SK-N-SH treated with all-trans-retinoic acid at 6 μM for 48 hours (cell line): ENCODE data around the gene SRGAP1.

ENCODE experiments used
- TF ChIP-seq, protein P1 (sequence below): fragments of 250-450 bp; sonication (Bioruptor Pico); IDR thresholded peaks from 2 replicates; pipeline ENCODE4 v1.5.0; 2020; ENCODE audit warnings: mild to moderate bottlenecking, moderate library complexity
- TF ChIP-seq, protein P2 (sequence below): fragments of 250-450 bp; sonication (Bioruptor Pico); IDR thresholded peaks from 2 replicates; pipeline ENCODE4 v1.8.0; 2020; ENCODE audit warnings: mild to moderate bottlenecking, moderate library complexity, borderline replicate concordance

DNA sequence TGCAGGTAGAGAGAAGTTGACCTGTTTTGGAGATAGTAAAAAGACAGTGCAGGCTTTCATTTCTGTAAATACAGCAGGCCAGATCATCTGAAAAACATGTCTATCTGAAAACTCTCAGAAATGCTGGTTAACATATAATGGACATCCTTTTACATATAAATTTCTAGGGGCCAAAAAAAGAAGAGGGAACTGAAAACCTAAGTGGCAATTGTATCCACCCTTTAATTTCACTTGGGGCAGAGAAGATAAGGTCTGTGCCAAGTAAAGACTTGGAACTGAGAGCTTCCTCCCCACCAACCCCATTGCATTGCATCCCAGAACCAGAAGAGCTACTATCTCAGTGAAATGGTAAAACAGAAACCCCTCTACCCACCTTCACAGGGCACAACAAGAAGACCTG lies 141.0 kb downstream of the SRGAP1 start:
- TF ChIP-seq, protein P1, sequence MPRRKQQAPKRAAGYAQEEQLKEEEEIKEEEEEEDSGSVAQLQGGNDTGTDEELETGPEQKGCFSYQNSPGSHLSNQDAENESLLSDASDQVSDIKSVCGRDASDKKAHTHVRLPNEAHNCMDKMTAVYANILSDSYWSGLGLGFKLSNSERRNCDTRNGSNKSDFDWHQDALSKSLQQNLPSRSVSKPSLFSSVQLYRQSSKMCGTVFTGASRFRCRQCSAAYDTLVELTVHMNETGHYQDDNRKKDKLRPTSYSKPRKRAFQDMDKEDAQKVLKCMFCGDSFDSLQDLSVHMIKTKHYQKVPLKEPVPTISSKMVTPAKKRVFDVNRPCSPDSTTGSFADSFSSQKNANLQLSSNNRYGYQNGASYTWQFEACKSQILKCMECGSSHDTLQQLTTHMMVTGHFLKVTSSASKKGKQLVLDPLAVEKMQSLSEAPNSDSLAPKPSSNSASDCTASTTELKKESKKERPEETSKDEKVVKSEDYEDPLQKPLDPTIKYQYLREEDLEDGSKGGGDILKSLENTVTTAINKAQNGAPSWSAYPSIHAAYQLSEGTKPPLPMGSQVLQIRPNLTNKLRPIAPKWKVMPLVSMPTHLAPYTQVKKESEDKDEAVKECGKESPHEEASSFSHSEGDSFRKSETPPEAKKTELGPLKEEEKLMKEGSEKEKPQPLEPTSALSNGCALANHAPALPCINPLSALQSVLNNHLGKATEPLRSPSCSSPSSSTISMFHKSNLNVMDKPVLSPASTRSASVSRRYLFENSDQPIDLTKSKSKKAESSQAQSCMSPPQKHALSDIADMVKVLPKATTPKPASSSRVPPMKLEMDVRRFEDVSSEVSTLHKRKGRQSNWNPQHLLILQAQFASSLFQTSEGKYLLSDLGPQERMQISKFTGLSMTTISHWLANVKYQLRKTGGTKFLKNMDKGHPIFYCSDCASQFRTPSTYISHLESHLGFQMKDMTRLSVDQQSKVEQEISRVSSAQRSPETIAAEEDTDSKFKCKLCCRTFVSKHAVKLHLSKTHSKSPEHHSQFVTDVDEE (CRISPR knock-in tag): no peak
- TF ChIP-seq, protein P2, sequence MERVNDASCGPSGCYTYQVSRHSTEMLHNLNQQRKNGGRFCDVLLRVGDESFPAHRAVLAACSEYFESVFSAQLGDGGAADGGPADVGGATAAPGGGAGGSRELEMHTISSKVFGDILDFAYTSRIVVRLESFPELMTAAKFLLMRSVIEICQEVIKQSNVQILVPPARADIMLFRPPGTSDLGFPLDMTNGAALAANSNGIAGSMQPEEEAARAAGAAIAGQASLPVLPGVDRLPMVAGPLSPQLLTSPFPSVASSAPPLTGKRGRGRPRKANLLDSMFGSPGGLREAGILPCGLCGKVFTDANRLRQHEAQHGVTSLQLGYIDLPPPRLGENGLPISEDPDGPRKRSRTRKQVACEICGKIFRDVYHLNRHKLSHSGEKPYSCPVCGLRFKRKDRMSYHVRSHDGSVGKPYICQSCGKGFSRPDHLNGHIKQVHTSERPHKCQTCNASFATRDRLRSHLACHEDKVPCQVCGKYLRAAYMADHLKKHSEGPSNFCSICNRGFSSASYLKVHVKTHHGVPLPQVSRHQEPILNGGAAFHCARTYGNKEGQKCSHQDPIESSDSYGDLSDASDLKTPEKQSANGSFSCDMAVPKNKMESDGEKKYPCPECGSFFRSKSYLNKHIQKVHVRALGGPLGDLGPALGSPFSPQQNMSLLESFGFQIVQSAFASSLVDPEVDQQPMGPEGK (CRISPR knock-in tag): no peak
